DMS153 treated with DMSO at 0.1 percent for 48 hours (cell line): ENCODE measurements around the gene NTM.
"Not testable (repeated sequence)": the region's sequence is repeated elsewhere in the genome, so short reads cannot be mapped to it uniquely, and the experiment has no call there.

Experiments
- DNase-seq: peaks from one replicate; lab custom pipeline; 2025; ENCODE audit not compliant: unreplicated experiment; lab: John Stamatoyannopoulos, UW

NTM gene

GRCh38 chr11:131904756-131905155 is 534.3 kb downstream of the NTM start:
- DNase-seq, result no peak

- DNase-seq, result no peak
Observed at GRCh38 chr11:131906963-131907362, 536.5 kb downstream of the NTM start.

- DNase-seq, result peak; percentile 27
Observed at GRCh38 chr11:131907371-131907770, 537.0 kb downstream of the NTM start.

- DNase-seq, result no peak
Observed at GRCh38 chr11:131908316-131908715, 537.9 kb downstream of the NTM start.

- no peak for DNase-seq
Observed at GRCh38 chr11:131909426-131910177, 539.2 kb downstream of the NTM start.

- no peak for DNase-seq
Observed at GRCh38 chr11:131910178-131910522, 539.7 kb downstream of the NTM start.

- peak; percentile 38 for DNase-seq
Observed at GRCh38 chr11:131910523-131911387, 540.3 kb downstream of the NTM start.

- DNase-seq, result not testable (repeated sequence)
Observed at GRCh38 chr11:131911388-131912032, 541.1 kb downstream of the NTM start.

- no peak for DNase-seq
Observed at GRCh38 chr11:131912134-131912533, 541.7 kb downstream of the NTM start.

GRCh38 chr11:131913267-131913666 is 542.9 kb downstream of the NTM start:
- DNase-seq, result no peak

GRCh38 chr11:131914361-131914774 is 544.0 kb downstream of the NTM start:
- peak; percentile 6 for DNase-seq

- DNase-seq, result no peak
Observed at GRCh38 chr11:131916638-131917037, 546.2 kb downstream of the NTM start.

- DNase-seq, result no peak
Observed at GRCh38 chr11:131917634-131918384, 547.4 kb downstream of the NTM start.

- DNase-seq, result no peak
Observed at GRCh38 chr11:131918663-131919062, 548.2 kb downstream of the NTM start.

- DNase-seq, result no peak
Observed at GRCh38 chr11:131922220-131922619, 551.8 kb downstream of the NTM start.

GRCh38 chr11:131923309-131923708 is 552.9 kb downstream of the NTM start:
- no peak for DNase-seq

- no peak for DNase-seq
Observed at GRCh38 chr11:131924001-131924400, 553.6 kb downstream of the NTM start.

GRCh38 chr11:131924457-131925201 is 554.2 kb downstream of the NTM start:
- no peak for DNase-seq

- DNase-seq, result no peak
Observed at GRCh38 chr11:131925829-131926228, 555.4 kb downstream of the NTM start.

- no peak for DNase-seq
Observed at GRCh38 chr11:131928992-131929391, 558.6 kb downstream of the NTM start.
